ENCODE measurements around the gene ADAMTS2.

- TF ChIP-seq CTCF (IDR thresholded peaks at IDR 0.05) (no peak), POLR2A (IDR thresholded peaks at IDR 0.05) (no peak)
Measured at GRCh38 chr5:179111267-179112207, 233.7 kb downstream of the ADAMTS2 start.
